22Rv1 (cell line): ENCODE data around the gene ITSN2.

ENCODE experiments used
- ZFX ChIP-seq: fragments of 450-650 bp; IDR thresholded peaks from 2 replicates; pipeline ENCODE4 v1.6.1; 2017; ENCODE audit warnings: antibody characterized with exemption, borderline replicate concordance
- TF ChIP-seq, protein P1 (sequence below): fragments of 450-650 bp; IDR thresholded peaks from 2 replicates; pipeline ENCODE4 v1.5.1; 2017; ENCODE audit warnings: mild to moderate bottlenecking

DNA sequence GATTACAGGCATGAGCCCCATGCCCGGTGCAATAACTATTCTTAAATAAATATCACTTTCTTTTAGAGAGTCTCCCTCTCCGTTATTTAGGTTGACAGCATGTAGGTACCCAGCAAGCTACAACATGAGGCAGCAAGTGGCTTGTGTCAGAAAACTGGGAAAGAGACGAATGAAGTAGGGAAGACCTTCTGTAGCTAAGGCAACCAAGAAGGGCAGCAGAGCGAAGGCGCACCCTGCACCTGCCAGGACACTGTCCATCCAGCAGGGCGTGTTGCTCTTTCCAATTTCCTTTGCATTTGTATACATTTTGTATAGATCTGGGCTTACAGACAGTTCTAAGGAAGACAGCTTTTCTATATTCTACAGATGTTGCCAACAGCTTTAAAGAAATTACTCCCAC, 137.4 kb downstream of the ITSN2 start:
- TF ChIP-seq, protein P1, sequence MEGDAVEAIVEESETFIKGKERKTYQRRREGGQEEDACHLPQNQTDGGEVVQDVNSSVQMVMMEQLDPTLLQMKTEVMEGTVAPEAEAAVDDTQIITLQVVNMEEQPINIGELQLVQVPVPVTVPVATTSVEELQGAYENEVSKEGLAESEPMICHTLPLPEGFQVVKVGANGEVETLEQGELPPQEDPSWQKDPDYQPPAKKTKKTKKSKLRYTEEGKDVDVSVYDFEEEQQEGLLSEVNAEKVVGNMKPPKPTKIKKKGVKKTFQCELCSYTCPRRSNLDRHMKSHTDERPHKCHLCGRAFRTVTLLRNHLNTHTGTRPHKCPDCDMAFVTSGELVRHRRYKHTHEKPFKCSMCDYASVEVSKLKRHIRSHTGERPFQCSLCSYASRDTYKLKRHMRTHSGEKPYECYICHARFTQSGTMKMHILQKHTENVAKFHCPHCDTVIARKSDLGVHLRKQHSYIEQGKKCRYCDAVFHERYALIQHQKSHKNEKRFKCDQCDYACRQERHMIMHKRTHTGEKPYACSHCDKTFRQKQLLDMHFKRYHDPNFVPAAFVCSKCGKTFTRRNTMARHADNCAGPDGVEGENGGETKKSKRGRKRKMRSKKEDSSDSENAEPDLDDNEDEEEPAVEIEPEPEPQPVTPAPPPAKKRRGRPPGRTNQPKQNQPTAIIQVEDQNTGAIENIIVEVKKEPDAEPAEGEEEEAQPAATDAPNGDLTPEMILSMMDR, result no peak
- no peak for TF ChIP-seq ZFX
